HAP-1 (cell line): ENCODE results near the gene BIN1.

Experiments
- DNase-seq, 2 experiments: peaks; one replicate each; pipeline ENCODE4 v3.0.0-alpha.2; 2016 to 2020; ENCODE audit warnings: low spot score in 2 of 2
- H3K27me3 ChIP-seq: fragments of 250-450 bp; sonication (Bioruptor Pico); 2 replicates; pipeline ENCODE4 v1.5.1; 2020; ENCODE audit warnings: low read depth, mild to moderate bottlenecking, moderate library complexity
- H3K36me3 ChIP-seq: fragments of 250-450 bp; sonication (Bioruptor Pico); replicated peaks from 2 replicates; pipeline ENCODE4 v1.5.1; 2020; ENCODE audit warnings: mild to moderate bottlenecking
- H3K4me1 ChIP-seq: fragments of 250-450 bp; sonication (Bioruptor Pico); 2 replicates; pipeline ENCODE4 v1.5.1; 2020; ENCODE audit warnings: mild to moderate bottlenecking
- H3K4me3 ChIP-seq: fragments of 250-450 bp; sonication (Bioruptor Pico); 2 replicates; pipeline ENCODE4 v1.5.1; 2020; ENCODE audit warnings: mild to moderate bottlenecking, moderate library complexity
- H3K9me3 ChIP-seq: fragments of 250-450 bp; sonication (Bioruptor Pico); 2 replicates; pipeline ENCODE4 v1.5.1; 2020; ENCODE audit warnings: mild to moderate bottlenecking, moderate library complexity
- in situ Hi-C: fragments of 300-500 bp; cut with MboI; formaldehyde crosslinking; loops from 3 replicates; pipeline ENCODE4 v1.14.3; 2020; ENCODE audit warnings: low sequenced_read_pairs, inconsistent platforms, mixed read lengths

BIN1 gene

GRCh38 chr2:127065299-127065939 is 41.5 kb downstream of the BIN1 start:
- H3K27me3 ChIP-seq, result no peaks in the 10 kb centered on the region
- no peaks in the 10 kb centered on the region for H3K9me3 ChIP-seq
- no peak overlapping the region for H3K4me3 ChIP-seq
- no peak for DNase-seq
- no peaks in the 10 kb centered on the region for H3K36me3 ChIP-seq
- peaks cover 4% of the 10 kb centered on the region for H3K4me1 ChIP-seq
- in situ Hi-C loops, result no loop called here

DNA sequence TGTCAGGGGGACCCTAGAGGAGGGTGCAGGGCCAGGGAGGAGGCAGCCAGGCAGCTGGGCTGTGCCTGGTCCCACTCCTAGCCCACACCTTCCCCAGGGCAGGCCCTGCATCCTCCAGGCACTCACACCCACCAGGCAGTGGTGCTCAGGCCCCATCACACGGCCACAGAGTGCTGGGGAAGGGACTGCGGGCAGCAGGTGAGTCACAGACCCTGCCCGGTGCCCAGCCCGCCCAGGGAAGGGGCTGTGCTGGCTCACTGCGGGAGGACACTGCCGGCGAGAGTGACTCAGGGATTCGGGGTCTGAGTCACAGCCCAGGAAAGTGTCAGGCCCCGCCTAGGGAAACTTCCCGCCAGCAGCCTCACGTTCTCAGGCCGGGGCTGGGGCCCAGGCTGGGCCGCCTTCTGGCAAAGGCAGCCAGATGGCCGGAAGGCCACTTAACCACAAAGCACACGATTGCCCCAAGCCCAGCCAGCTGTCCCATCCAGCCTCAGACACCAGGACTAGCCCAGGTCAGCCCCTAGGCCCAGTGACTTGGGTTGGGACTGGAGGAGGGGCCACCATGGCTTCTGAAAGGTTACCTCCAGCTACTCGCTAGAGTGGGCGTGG is 42.2 kb downstream of the BIN1 start:
- DNase-seq, result peak in 1 of 2 experiments; percentile 41
- Histone ChIP-seq H3K4me1 (peaks cover 4% of the 10 kb centered on the region), H3K27me3 (no peaks in the 10 kb centered on the region), H3K36me3 (no peaks in the 10 kb centered on the region), H3K9me3 (no peaks in the 10 kb centered on the region), H3K4me3 (no peak overlapping the region)
- in situ Hi-C loops, result no loop called here

DNA sequence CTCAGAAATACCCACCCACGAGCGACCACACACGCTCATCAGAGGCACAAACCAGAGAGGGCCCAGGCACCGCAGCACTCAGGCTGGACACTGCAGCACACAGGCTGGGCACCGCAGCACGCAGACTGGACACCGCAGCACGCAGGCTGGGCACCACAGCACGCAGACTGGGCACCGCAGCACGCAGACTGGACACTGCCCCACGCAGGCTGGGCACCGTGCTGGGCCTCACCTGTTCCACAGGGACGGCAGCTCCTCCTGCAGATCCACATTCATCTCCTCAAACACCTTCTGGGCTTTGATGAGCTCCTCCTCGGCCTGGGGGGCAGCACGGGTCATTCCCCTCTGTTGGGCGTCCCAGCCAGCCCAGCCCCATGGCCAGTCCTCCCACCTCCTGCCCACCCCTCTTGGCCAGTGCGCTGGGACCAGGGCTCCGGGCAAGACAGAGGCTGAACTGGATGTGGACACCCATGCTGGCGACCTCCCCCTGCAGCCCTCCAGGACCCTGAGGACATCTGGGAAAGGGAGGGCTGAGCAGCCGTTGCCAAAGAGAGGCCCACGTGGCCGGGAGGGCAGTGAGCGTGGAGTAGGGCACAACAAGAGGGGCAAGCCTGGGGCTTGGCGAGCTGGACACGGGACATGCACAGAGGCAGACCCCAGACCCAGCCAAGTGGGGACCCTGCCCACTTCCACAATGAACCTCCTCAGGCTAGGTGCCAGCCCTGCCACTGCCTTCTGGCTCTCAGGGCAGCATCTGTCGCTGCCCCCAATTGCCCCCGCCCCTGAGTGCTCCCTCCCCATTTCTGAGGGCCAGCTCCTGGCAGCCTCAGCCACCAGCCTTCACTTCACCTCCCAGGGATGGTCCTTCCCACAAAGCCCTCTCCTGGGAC is 43.0 kb downstream of the BIN1 start:
- DNase-seq, result no peak
- Histone ChIP-seq H3K27me3 (no peaks in the 10 kb centered on the region), H3K36me3 (no peaks in the 10 kb centered on the region), H3K4me3 (no peak overlapping the region), H3K9me3 (no peaks in the 10 kb centered on the region), H3K4me1 (peaks cover 4% of the 10 kb centered on the region)
- in situ Hi-C loops, result no loop called here

DNA sequence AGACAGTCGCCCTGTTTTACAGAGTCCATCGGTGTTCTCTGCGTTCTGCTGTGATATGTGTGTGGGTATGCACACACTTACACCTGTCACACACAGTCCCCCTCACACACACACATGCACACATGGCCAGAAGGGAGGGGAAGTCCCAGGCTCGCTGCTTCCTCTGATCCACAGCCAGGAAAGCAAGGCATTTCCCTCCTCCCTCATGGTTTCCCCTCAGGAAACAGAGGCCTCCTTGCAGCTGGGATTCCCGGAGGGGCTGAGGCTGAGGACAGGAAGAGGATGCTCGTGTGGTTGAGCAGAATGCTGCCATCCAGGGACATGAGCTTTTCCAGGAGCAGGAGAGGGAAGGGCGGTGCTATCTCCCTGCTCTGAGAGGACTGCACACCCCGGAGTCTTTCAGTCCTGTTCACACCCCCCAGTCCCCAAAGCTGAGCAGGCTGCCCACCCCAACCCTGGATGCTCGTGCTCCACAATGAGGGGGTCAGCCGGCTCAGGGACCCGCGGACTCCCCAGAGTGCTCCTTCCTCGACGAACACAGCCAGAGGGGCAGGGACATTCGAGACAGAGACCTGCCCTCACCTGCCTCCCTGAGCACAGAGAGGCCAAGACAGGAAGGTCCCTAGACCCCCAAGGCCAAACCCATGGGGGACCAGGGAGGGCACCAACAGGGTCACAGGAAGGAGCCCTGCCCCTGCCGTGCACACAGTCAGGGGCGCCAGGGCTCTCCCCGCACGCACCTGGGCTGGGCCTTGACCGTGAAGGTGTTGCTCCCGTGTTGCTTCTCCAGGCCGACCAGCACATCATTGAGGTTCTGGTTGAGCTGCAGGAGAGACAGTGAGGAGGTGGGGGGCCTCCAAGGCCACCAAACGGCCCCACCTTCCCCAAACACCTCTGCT is 45.3 kb downstream of the BIN1 start:
- no peak for DNase-seq
- no peaks in the 10 kb centered on the region for H3K27me3 ChIP-seq
- in situ Hi-C loops, result no loop called here
- H3K9me3 ChIP-seq, result no peaks in the 10 kb centered on the region
- H3K36me3 ChIP-seq, result no peaks in the 10 kb centered on the region
- no peak overlapping the region for H3K4me3 ChIP-seq
- peaks cover 4% of the 10 kb centered on the region for H3K4me1 ChIP-seq

GRCh38 chr2:127060264-127060945 is 46.5 kb downstream of the BIN1 start:
- no peaks in the 10 kb centered on the region for H3K9me3 ChIP-seq
- peaks cover 4% of the 10 kb centered on the region for H3K4me1 ChIP-seq
- no peak for DNase-seq
- no peak overlapping the region for H3K4me3 ChIP-seq
- in situ Hi-C loops, result no loop called here
- H3K27me3 ChIP-seq, result no peaks in the 10 kb centered on the region
- no peaks in the 10 kb centered on the region for H3K36me3 ChIP-seq

GRCh38 chr2:127059559-127059958 is 47.4 kb downstream of the BIN1 start:
- in situ Hi-C loops, result no loop called here
- no peak for DNase-seq

GRCh38 chr2:127058954-127059252 is 48.1 kb downstream of the BIN1 start:
- in situ Hi-C loops, result no loop called here
- Histone ChIP-seq H3K4me3 (no peak overlapping the region), H3K27me3 (no peaks in the 10 kb centered on the region), H3K36me3 (no peaks in the 10 kb centered on the region), H3K9me3 (no peaks in the 10 kb centered on the region), H3K4me1 (no peaks in the 10 kb centered on the region)
- DNase-seq, result no peak

More at GRCh38 chr2:127059559-127059958, 47.4 kb downstream of the BIN1 start:
- Histone ChIP-seq H3K9me3 (no peaks in the 10 kb centered on the region), H3K4me1 (no peaks in the 10 kb centered on the region), H3K27me3 (no peaks in the 10 kb centered on the region), H3K36me3 (no peaks in the 10 kb centered on the region), H3K4me3 (no peak overlapping the region)

DNA sequence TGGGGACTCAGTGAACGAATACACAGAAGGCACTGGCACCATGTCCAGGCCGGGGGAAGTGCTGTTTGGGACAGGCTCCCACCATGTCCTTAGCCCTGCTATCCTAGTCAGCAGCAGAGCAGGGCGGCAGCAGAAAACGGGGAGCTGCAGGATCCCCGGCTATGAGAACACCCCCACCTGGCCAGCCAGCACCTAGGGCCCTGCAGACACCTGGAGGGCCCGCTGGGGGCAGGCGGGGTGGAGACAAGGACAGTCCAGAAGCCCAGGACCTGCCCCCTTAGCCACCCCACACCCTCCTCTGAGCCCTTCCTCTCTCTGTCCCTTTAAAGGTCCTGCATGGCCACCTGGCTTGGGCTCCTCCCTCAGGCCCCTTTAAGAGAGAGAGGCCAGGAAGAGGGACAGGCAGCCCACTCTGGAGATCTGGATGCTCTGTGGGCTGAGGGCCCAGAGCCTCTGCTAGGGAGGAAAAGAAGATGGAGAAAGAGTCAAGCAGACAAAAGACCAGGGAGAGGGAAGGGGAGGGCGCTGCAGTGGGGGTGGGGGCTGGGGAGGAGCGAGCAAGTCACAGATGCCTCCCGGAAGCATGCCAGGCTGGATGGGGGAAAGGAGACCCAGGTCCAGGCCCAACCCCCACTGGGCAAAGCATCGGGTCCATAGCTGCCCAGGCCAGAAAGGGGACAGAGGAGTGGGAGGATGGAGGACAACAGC is 48.6 kb downstream of the BIN1 start:
- Histone ChIP-seq H3K4me3 (no peak overlapping the region), H3K9me3 (no peaks in the 10 kb centered on the region), H3K4me1 (no peaks in the 10 kb centered on the region), H3K27me3 (no peaks in the 10 kb centered on the region), H3K36me3 (no peaks in the 10 kb centered on the region)
- peak in 1 of 2 experiments; percentile 35 for DNase-seq
- in situ Hi-C loops, result no loop called here

DNA sequence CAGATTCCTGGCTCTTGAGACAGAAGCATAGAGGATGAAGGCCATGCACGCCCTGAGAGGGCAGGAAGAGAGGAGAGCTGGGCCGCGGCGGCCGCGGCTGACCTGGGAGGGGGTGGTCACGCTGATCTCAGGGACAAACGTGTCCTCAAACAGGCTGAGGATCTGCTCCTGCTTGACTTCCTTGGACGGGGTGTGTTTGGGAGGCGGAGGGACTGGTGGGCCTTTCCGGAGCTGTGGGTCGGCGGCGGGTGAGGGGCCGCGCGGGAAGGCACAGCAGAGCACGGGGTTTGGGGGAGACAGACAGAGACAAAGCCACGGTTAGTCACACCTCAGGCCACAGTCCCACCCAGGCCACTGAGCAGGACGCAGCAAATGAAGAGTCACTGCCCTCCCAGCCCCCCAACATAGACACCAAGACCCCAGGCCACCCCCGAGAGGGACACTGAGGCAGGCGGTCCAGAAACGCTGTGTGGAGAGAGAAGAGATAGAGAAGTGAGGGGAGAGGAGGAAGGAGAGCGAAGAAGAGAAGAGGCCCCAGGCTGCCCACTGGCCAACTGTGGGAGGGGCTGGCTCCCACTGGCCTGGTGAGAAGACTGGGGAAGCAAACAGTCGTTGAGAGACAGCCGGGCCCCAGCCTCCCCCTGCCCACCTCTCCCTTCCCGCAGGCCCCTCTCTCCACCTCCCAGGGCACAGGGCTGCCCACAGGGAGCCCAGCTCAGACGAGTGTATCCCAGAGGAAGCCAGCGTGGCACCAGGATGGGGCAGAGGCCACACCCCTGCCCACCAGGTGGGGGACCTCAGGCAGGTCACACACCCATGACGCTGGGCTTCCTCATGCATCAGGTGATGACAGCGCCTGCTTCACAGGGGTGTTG is 49.3 kb downstream of the BIN1 start:
- DNase-seq, result no peak
- Histone ChIP-seq H3K36me3 (no peaks in the 10 kb centered on the region), H3K4me1 (no peaks in the 10 kb centered on the region), H3K27me3 (no peaks in the 10 kb centered on the region), H3K4me3 (no peak overlapping the region), H3K9me3 (no peaks in the 10 kb centered on the region)
- in situ Hi-C loops, result no loop called here

DNA sequence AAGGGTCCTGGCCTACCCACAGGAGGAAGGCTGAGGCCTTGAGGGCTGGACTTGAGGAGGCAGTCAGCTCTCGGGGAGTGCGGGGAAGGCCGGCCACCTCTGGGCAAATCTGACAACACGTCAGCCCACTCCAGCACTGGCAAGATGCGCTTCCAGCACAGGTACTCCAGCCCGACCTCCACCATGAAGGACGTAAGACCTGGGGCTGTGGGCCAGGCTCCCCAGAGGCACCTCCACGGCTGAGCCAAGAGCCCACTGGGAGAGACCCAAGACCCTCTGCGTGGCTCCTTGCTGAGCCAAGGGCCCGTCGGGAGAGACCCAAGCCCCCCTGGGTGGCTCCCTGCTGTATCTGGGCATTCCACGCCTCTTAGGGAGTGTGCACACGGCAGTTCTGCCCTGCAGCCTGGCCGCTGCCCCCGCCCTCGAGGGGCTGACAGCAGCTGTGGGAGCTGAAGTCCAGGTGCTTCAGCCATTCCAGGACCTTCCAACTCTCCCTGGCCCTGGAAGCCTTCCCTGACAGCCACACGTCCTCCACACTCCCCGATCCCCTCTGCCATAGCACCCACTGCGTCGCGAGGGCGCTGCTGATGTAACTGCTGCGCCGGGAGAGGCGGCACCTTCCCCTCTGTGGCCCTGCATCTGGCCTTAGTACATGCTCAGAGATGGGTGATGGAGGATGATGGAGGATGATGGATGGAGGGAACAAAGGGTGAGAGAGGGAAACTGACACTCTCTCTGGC is 50.2 kb downstream of the BIN1 start:
- no peaks in the 10 kb centered on the region for H3K4me1 ChIP-seq

DNA sequence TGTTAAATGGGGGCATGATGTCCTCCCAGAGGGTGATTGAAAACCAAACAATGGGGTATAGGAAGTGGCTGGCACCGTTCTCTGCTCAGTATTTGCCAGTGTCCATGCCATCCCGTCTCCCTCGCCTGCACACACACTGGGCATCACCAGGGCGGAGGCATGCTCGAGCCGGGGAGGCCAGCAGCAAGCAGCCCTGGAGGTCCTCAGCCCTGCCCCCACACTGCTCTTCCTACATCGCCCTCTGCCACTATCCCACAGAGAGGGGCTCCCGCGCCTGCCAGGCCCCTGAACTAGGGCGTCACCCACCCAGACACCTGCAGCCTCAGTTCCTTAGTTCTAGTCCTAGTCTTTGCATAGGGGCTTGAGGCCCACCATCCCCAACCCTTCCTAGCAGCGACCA is 50.9 kb downstream of the BIN1 start:
- Histone ChIP-seq H3K4me1 (no peaks in the 10 kb centered on the region), H3K4me3 (no peak overlapping the region), H3K36me3 (no peaks in the 10 kb centered on the region), H3K9me3 (no peaks in the 10 kb centered on the region), H3K27me3 (no peaks in the 10 kb centered on the region)
- in situ Hi-C loops, result no loop called here
- no peak for DNase-seq

More for the DNA sequence above, 50.2 kb downstream of the BIN1 start:
- Histone ChIP-seq H3K4me3 (no peak overlapping the region), H3K27me3 (no peaks in the 10 kb centered on the region), H3K9me3 (no peaks in the 10 kb centered on the region), H3K36me3 (no peaks in the 10 kb centered on the region)
- in situ Hi-C loops, result no loop called here
- DNase-seq, result no peak

- no peak for DNase-seq
- Histone ChIP-seq H3K27me3 (no peaks in the 10 kb centered on the region), H3K4me3 (no peak overlapping the region), H3K4me1 (no peaks in the 10 kb centered on the region), H3K36me3 (no peaks in the 10 kb centered on the region), H3K9me3 (no peaks in the 10 kb centered on the region)
- in situ Hi-C loops, result no loop called here
Measured at GRCh38 chr2:127055786-127056076, 51.2 kb downstream of the BIN1 start.
